RPMI7951 (cell line): Measurements from ENCODE around the gene AFAP1. TPM values are rescaled to one million over a fixed set of nuclear protein-coding genes. Genes with fewer than 3 reads are reported as not detected.
A peak's percentile ranks its signal among the peaks of the same experiment; 100 is the strongest.

Experiments
- DNase-seq: peaks from one replicate; pipeline ENCODE4 v3.0.0-alpha.2; 2012; ENCODE audit warnings: low read depth
- total RNA-seq: library from RNA; depleted of rRNA; stranded (reverse); fragments of >200 nt; shearing (Covaris generic); gene quantifications from 2 replicates; pipeline ENCODE4 v1.2.3, GENCODE V29; 2014

AFAP1 gene
- total RNA-seq, 1 experiment from 2014 or later, result 31.4 TPM

DNA sequence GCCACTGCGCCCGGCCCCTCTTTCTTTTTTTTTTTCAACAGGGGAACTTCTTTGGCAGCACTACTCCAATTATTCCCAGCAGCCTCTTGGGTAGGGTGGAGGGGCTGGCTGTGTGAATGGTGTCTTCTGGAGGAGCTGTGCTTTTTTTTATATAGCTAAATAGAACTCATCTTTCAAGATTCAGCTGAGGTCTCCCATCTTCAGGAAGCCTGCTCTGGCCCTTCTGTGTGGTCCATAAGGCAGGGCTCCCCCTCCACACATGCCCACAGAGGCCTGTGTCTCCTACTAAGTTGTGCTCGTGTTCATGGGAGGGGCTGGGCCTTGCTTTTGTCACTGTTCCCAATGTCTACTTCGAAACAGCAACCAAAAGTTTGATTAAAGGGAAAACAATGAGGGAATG lies 116.8 kb downstream of the AFAP1 start:
- DNase-seq, result no peak

DNA sequence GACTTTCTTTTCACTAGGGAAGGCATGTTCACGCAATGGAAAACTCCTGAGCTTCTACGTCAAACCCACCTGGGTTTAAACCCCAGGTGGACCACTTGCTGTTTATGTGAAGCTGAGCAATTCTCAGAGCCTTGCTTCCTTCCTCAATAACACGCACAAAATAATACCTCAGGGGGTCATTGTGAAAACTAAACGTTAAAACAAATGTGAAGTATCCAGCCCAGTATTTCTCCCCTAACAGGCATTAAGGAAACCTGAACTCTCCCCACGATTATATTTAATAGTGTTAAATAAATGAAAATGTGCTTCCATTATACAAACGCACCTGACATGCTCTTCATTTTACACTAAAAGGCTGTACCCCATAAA lies 117.5 kb downstream of the AFAP1 start:
- no peak for DNase-seq

DNA sequence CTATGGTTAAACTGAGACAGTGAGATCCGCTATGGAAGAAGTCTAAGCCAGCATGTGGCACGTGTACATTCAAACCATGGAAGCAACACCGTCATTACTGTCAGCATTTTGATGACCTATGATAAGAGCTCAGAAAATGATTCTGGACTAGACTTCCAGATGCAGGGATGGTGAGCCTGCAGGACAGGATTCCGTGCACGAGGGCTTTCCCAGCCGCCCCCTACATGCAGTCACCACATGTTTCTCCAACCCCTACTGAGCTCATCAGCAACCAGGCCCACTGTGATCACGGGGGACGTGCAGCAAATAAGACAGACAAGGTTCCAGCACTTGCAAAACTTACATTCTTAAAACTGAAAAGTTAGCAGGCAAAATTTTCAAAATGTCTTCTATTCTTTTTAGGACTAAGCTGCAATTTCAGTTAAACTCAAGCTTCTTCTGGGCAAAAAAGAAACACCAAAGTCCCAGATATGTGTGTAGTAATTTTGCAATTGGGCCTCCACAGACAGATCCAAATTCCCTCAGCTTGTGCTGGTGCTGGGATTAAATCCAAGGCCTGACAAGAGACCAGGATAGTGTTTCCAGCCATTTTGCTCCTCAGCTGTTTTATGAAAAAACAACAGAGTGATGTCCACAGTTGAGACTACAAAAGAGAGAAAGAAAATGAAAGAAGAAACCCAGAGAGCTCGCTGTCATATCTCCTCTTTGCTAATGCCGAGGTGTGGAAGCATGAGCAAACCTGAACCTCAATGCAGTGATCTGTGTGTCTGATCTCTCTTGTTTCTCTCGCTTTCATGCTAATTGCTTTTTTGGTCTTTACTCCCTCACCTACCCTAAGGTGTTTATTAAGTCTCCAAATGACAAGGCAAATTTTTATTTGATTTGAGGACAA lies 118.2 kb downstream of the AFAP1 start:
- no peak for DNase-seq

DNA sequence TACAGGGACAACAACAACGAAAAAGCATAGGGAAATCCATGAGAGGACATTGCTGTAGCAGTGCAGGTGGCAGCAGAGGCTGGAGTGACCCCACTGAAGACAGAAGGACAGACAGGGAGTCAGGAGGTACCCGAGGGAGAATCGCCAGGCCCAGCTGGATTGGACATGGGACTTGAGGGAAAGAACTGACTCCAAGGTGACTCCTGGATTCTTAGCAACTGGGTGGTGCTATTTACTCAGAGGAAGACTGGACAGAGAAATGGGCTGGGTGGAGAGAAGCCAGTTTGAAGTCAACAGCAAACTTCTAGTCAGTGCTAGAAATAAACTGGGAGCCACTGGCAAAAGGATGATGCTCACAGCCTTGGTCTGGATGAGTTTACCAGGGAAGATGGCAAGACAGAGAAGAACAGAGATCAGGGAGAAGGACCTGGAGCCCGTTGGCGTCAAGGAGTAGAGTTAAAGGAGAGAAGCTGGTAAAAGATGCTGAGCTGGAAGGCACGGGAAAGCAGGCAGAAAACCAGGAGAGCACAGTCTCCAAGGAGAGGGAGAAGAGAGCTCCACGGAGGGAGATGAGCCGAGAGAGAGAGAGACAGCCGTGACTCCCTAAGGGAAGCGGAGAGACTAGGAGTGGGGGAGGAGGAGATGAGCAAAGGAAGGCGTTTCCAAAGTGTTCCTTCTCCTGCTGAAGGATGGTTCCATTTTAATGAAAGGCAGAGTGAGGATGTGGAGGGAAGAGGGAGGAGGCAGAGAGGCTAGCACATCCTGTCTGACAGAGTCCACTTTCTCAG lies 119.4 kb downstream of the AFAP1 start:
- no peak for DNase-seq

DNA sequence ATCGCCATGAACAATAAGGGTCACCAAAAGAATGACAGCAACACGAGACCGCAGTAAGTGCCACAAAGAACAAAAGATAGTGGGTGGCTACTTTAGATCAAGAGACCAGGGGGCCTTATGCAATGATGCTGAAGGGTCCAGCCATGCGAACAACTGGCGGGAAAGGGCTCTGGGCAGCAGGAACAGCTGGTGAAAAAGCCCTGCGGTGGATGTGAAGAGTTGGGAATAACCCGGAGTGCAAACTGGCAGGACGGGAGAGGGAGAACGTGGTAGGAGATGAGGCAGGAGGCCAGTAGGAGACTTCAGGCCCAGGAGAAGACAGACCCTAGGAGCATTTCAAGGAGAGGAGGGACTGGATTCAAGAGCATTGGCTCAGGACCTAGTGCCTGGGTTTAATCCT lies 120.2 kb downstream of the AFAP1 start:
- DNase-seq, result no peak

DNA sequence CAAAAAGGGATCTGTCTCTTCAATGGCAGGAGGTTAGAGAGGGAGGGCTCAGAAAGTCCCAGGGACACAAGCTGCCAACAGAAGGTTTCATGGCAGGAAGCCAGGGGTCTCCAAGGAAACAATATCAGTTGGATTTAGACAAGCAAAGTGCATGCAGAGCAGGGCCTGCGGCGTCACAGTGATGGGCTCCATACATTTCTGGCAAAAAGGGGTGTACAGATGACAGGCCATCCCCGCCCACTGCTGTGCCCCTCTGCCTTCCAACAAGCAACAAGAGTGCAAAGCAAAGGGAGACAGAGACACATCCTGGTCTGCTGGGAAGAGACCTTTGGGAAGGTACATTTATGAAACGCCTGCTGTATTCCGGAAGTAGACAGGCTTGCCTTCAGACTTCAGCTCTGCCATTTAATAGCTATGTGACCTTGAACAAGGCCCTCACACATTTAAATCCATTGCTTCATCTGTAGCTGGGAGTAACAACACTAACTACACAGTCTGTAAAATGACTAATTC lies 121.2 kb downstream of the AFAP1 start:
- peak; percentile 32 for DNase-seq

DNA sequence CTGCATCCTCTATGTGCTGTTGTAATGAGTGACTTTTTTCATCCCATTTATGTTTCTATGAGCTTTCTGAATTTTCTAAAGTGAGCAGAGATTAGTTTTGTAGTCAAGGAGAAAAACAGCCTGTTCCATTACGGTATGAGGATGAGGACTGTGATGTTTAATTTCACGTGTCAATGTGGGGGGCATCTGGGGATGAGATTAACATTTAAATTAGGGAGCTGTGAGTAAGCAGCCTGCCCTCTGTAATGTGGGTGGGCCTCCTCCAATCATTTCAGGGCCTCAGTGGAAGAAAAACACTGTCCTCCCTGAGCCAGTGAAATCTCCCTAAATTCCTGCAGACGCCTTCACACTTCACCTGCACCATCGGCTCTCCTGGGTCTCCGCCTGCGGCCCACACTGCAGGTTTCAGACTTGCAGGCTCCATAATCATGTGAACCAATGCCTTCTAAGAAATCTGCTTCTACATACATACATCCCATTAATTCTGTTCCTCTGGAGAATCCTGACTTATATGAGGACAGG lies 121.7 kb downstream of the AFAP1 start:
- DNase-seq, result no peak

DNA sequence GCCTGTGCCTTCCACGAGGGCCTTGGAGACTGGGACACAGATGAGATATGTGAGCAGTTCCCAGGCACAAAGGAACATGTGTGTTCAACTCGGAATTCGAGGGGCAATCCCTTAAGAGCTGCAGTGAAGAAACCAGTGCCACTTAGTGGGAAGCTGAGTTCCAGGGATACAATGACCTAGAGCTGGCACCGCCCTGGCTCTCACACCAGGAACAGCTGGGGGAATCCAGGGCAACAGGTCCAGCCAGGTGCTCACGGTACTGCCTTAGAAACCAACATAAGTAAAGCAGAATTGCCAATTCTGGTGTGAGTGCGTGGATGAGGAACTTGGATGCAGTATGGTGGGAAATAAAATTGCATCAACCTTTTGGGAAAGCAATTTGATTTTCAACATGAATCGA lies 122.9 kb downstream of the AFAP1 start:
- DNase-seq, result no peak

DNA sequence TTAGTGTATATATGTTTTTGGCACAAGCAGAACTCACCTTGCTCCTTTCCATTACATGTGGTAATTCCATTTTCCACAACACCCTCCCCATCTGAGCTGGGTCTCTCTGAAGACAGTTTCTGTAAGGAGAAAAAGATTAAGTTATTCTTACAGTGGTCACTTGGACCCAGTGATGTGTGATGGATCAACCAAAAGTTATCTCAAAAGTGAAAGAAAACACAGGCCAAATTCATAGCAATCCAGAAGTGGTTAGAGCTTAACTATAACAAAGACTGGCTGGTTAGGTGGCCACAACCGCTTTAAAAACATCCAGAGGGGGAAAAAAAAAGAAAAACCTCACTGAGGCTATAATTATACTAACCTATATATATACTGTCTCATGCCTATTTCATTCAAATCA lies 123.7 kb downstream of the AFAP1 start:
- DNase-seq, result no peak

DNA sequence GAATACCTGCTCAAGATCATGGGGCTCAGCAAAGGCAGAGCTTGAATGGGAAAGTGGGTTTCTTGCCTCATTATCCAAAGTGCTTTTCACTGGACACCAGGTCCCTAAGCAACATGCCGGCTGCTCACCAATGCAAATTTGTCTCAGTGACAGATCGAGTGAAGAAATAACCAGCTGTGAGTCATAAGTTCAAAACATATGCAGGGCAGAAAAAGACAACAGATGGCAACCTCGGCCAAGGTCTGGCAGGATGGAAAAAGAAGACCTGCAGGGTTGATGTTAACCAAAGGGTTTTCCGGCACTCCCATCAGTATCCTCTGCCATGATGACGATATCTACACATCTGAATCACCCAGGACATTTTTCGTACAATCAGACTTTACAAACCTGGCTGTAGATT lies 124.1 kb downstream of the AFAP1 start:
- DNase-seq, result peak; percentile 94

DNA sequence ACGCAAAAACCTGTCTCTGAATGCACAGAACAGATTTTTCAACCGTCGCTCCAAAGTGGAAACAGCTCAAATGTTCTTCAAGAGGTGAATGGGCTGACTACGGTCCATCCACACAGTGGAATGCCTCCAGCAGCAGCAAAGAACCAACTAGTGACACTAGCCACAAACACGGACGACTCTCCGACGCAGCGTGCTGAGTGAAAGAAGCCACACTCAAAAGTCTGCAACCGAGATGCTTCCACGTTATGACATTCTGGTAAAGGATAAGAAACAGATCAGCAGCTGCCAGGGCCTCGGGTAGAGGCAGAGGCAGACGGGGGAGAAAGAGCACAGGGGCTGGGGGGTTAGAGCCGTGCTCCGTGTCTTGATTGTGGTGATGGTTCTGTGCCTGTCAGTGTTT lies 125.2 kb downstream of the AFAP1 start:
- no peak for DNase-seq

DNA sequence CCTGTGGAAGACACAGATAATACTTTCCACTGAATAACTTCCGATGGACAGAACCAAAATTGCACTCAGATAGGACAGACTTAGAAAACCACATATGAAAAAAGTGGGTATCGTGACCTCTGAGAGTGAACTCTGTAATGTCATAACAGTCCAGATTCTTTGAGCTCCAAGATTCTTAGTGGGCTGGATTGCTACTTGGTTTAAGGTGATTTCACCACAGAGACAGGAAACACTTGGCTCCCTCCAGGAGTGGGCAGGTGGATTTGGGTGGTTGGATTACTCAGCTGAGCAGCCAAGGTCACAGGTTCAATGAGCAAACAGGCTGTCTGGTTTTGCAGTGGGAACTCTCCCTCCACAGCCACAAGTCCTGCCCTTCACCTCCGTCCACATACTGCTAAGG lies 126.0 kb downstream of the AFAP1 start:
- peak; percentile 24 for DNase-seq

DNA sequence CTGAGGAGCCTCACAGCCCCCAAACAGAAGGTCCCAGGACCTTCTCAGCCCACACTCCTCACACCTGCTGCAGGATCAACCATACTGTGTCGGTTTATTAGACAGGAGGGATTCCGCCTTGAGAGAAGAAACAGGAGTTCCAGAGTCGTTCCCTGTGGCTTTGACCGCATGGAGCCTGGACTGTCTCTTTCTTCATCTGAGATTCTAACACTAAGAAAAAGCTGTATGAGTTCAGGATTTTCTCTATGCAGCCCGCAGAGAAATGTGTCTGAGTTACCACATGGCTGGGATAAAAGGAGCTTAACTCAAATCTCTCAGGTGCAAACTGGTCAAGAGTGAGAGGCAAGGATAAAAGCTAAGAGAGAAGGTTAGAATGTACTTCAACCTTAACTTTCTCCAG lies 126.7 kb downstream of the AFAP1 start:
- DNase-seq, result no peak

DNA sequence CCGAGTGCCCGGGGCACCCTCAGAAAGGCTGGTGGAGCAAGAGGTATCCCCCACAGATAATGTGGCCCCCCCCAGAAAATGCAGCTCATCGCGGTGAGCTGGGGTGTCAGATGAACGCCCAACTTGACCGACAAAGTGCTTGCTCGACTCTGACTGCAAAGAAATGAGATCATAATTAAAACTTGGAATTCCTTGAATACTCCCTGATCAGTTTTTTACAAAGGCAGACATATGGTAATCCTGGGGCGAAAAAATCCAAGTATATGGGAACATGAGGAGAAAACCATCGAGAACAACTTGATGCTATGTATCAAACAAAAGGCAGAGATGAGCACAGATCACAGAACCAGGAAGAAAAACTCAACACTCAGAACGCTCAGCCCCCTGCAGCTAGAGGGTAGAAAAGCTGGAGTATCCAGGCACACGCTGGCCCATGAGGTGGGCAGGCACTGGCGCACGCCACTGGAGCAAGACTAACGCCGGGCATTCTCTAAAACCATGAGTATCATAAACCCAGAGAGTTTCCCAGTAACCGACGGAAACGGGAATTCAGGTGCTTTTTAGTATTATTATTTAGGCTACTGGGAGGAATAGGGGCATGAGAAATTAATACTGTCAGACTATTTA lies 127.3 kb downstream of the AFAP1 start:
- DNase-seq, result no peak

DNA sequence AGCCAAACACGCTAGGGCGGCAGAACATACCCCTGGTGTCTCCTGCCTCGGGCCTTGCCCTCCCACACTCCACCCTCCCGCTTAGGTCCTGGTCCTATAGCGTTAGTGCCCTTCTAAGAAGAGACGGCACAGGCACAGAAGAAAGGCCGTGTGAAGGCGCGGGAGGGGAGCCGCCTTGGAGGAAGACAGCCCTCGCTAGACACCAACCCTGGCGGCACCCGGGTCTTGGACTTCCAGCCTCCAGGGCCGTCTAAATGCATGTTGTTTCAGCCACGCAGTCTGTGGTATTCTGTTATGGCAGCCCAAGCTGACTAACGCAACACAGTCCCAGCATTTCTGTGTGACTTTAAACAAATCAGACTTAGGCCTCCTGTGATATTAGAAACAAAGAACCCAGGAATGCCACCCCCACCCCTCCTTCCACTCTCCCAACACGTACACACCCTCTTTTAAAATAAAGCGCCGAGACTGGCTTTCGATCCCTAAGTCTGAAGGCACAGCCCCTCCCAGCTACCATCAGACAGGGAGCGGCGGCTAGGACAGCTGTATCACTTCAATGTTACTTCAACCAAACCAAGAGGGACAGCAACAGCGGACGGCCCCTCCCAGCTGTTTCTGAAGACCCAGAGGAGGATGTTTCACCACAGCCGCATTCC lies 128.0 kb downstream of the AFAP1 start:
- DNase-seq, result no peak

DNA sequence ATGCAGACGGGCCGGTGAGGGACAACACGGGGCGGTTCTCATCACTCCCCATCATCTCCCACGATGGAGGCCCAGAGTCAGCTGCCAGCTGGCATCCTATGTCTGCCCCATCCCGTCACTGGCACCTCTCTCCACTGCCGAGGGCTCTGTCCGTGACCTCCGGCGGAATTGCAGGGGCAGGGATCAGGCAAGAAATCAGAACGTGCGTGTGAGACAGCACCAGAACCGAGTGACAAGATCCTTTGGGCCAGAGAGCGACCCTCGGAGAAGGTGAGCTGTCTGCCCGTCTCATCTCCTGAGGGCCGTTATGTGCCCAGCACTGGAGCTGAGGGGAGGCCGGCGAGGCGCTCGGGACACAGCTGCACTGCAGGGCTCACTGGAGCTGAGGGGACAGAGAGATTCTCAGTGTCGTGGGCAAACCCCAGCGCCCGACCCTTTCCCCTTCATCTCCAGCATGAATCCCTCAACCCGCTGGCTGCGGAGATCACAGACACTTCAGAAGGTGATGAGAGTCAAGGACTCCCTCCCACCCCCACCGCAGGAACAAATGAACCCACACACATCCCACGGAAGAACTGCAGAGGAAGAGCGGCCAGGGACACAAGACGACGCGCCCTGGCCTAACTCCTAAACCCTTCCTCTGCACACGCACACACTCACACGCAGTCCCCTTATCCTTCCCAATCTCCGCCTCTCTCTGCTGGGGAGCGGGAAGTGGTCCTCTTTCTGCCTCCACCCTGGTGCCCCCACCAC lies 128.7 kb downstream of the AFAP1 start:
- DNase-seq, result no peak

DNA sequence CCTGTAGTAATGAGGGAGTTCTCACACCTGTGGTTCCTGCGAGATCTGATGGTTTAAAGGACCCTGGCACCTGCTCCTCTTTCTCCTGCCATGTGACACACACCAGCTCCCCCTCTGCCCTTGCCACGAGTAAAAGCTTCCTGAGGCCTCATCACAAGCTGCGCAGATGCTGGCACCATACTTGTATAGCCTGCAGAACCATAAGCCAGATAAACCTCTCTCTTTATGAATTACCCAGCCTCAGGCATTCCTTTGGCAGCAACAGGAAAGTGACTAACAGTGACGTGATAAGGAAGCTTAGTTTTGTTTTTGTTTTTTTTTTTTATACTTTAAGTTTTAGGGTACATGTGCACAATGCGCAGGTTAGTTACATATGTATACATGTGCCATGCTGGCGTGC lies 130.9 kb downstream of the AFAP1 start:
- peak; percentile 65 for DNase-seq

DNA sequence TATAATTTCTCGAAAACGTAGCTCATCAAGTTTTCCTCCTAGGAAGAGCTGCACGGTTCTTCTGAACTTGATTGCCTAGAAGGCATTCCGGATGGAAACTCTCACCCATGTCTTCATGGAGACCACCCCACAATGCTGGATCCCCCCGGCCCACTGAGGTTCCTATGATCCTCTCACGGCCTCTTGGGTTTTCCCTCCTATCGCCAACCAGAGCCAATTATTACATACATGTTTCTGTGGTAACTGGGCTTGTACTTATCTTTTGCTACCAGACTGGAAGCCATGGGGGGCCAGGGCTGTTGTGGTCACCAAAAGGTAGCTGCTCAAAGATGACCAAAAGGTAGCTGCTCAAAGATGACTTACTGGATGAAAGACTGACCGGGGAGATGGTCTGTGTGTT lies 131.5 kb downstream of the AFAP1 start:
- no peak for DNase-seq

DNA sequence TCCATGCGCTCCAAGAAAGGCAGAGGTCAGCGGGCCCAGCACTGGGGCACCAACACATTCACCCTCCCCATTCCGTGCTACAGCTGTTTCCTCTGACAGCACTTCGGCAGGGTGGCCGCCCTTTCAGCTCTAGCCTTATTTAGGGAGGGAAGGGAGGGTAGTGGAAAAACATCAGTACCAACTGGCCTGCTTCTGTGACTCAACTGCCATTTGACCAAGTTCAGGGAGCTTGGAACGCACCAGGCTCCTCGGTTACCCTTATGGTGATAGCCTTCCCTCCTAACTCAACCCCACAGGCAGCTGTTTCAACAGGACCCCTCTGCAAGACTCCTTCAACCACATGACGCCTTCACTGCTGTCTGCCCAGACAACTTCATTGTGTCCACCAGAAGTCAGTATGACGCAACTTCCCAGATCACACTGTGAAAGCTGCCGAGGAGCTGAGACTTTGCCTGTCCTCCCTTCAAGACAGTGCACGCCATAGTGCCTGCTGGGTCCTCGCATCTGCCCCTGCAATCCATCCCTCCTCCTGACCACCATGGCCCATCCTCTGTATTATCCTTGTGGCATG lies 132.2 kb downstream of the AFAP1 start:
- no peak for DNase-seq

DNA sequence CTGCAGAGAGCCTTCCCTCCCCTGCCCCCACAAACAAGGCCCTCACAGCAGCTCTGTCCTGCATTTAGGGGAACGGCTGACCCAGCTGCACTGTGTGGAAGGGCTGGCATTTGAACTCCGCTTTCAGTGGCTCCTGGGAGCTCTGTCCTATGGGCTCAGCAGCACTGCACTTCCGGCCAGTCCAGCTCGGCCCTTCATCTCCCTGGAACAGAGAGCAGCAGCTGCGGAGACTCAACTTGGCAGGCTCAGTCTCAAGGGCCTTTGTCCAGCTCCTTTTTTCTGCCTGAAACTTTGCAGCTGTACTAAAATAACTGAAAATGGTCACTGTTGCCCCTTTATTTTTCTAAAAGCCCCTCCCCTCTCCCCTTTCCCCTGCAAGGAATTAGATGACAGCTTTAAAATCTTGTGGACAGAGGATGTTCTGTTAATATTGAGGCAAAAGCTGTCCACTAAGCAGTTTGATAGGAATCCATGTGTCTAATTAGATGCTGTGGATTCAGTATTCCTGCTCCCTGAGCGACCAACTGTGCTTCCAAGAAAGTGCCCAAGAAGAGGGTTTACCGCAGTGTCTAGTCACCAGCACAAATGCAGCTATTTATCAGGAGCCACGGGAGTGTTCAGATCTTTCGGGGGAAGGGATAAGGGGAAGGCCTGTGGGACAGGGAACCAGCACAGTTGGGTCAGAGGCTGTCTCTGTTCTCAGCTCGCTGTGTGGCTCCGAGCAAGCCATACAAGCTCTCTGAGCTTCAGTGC lies 133.1 kb downstream of the AFAP1 start:
- DNase-seq, result no peak
